ENCODE results near the gene RIC3. TPM values are rescaled to one million over a fixed set of nuclear protein-coding genes. Genes with fewer than 3 reads are reported as not detected.

RIC3 gene
- total RNA-seq, 1 experiment from 2014 or later, result 23.7 TPM

DNA sequence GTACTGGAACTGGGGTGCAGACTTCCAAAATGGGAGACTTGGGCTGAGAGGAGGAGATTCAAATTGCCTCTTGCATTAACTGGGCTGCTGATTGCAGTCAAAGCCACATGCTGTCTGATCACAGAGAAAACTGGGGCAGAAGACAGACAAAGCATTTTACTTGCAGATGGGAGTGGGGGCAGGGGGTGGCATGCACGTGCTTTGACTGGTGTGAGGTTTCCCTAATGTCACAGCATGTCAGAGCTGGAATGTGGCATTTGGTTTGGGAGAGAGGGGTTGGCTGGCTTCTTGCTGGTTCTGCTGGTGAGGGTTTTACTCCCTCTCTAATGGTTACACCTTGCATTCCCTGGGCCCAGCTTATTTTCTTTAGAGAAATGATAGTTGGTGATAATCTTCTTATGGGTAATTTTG is 84.9 kb downstream of the RIC3 start:
- H3K14ac ChIP-seq (ENCODE audit: insufficient read depth, low read length), result no peak overlapping the region
- TF ChIP-seq, protein P1, sequence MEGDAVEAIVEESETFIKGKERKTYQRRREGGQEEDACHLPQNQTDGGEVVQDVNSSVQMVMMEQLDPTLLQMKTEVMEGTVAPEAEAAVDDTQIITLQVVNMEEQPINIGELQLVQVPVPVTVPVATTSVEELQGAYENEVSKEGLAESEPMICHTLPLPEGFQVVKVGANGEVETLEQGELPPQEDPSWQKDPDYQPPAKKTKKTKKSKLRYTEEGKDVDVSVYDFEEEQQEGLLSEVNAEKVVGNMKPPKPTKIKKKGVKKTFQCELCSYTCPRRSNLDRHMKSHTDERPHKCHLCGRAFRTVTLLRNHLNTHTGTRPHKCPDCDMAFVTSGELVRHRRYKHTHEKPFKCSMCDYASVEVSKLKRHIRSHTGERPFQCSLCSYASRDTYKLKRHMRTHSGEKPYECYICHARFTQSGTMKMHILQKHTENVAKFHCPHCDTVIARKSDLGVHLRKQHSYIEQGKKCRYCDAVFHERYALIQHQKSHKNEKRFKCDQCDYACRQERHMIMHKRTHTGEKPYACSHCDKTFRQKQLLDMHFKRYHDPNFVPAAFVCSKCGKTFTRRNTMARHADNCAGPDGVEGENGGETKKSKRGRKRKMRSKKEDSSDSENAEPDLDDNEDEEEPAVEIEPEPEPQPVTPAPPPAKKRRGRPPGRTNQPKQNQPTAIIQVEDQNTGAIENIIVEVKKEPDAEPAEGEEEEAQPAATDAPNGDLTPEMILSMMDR (conservative IDR thresholded peaks at IDR 0.05), result no peak
- H4K5ac ChIP-seq (ENCODE audit: insufficient read length, low read depth, low read length), result no peak overlapping the region
- DNase-seq, result no peak
- H3K23ac ChIP-seq (ENCODE audit: insufficient read length, low read depth, low read length), result no peak overlapping the region
- H3K18ac ChIP-seq (ENCODE audit: insufficient read length, low read depth, low read length), result no peak overlapping the region
- no peak overlapping the region for H2BK15ac ChIP-seq (ENCODE audit: low read depth, low read length)
- Mint-ChIP-seq H3K4me3 (peak overlapping the region in 1 of 2 experiments; percentile 66; a peak in 3 of 5 replicates), H3K27me3 (ENCODE audit: low read depth) (peaks cover 36% of the 10 kb centered on the region), H3K27ac (peak overlapping the region in 1 of 3 experiments; percentile 31; a peak in 1 of 7 replicates), H3K9me3 (no peaks in the 10 kb centered on the region), H3K4me1 (peaks cover 58% of the 10 kb centered on the region in 2 experiments), H3K36me3 (ENCODE audit: insufficient read depth in 1 of 3, low read depth in 3 of 3) (no peaks in the 10 kb centered on the region; a peak in 1 of 7 replicates)
- no peak overlapping the region for H3K9ac ChIP-seq (ENCODE audit: extremely low read depth, insufficient read length, low read length)
- no peak overlapping the region for H3K4me2 ChIP-seq (ENCODE audit: insufficient read depth, insufficient read length, low read length)
- no peak overlapping the region for H2BK5ac ChIP-seq (ENCODE audit: insufficient read length, low read length)
- peaks cover 6% of the 10 kb centered on the region for H3K23me2 ChIP-seq (ENCODE audit: insufficient read length, low read depth, low read length, poor library complexity, severe bottlenecking)
- H3K79me1 ChIP-seq (ENCODE audit: insufficient read depth, low read depth, low read length, poor library complexity, severe bottlenecking), result no peaks in the 10 kb centered on the region
- H3K4ac ChIP-seq (ENCODE audit: low read depth, low read length), result no peak overlapping the region
- no peak overlapping the region for H2AK5ac ChIP-seq (ENCODE audit: insufficient read length, low read length)
- no peak overlapping the region for H2BK20ac ChIP-seq (ENCODE audit: low read depth, low read length, poor library complexity, severe bottlenecking)
- H3K27ac ChIP-seq (ENCODE audit: insufficient read length, low read depth, low read length), result no peak overlapping the region
- no CpG with 5 or more reads among the region's 1 CpG for WGBS (ENCODE audit: extremely low coverage, insufficient read length, low lambda C conversion rate)
- H3K4me1 ChIP-seq (ENCODE audit: insufficient read depth, low read length), result peaks cover 10% of the 10 kb centered on the region; the same call in 1 of the 2 replicates
- H4K8ac ChIP-seq (replicated peaks; ENCODE audit: insufficient read length, low read depth, low read length), result no peak overlapping the region
- peaks cover 2% of the 10 kb centered on the region; the same call in 1 of the 2 replicates for H3K27me3 ChIP-seq (ENCODE audit: insufficient read depth, low read length)
- H3T11ph ChIP-seq (ENCODE audit: low read length), result no peak overlapping the region
- H4K20me1 ChIP-seq (ENCODE audit: control insufficient read depth, insufficient read depth, insufficient read length), result no peaks in the 10 kb centered on the region
- no peaks in the 10 kb centered on the region for H3K79me2 ChIP-seq (ENCODE audit: insufficient read depth, low read length)
- no peak overlapping the region for H2AFZ ChIP-seq (ENCODE audit: low read length)
- no peak overlapping the region for H3K56ac ChIP-seq (ENCODE audit: insufficient read length, low read depth, low read length)
- no peaks in the 10 kb centered on the region for H3K9me3 ChIP-seq (ENCODE audit: control insufficient read depth, low read depth, low read length)
- no peak overlapping the region for H4K91ac ChIP-seq (ENCODE audit: insufficient read length, low read depth, low read length)
- no peak overlapping the region for H2BK120ac ChIP-seq (ENCODE audit: low read depth, low read length, poor library complexity, severe bottlenecking)
- H2BK12ac ChIP-seq (ENCODE audit: insufficient read length, low read depth, low read length), result no peak overlapping the region

Measured in H9 (cell line).